Measurements from ENCODE around the gene ATR.
A peak's percentile ranks its signal among the peaks of the same experiment; 100 is the strongest.

The ATR gene

DNA sequence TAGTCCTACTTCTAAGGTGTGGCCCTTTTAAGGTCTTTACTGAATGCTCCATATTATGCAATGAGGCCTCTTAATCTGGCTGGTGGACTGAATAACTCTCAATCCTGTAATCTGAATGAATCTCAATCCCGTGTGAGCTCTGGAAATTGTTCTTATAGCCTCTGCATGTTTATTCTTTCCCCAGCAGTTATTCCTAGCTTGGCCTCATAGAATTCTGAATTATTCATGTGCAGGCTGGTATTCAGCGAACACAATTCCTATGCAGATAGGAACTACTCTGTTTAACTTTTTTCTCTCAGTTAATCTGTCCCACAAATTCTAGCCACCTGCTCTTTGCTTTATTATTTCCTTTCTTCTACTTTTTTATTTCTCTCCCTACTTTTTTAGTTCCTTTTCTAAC lies 86.3 kb downstream of the ATR start:
- no peak overlapping the region for H3K27ac Mint-ChIP-seq
- H3K9me3 Mint-ChIP-seq, result no peaks in the 10 kb centered on the region
- ATAC-seq (replicated peaks) (no peak), DNase-seq (no peak)
- peaks cover 0 to 3% of the 10 kb centered on the region in 2 donors for H3K4me1 Mint-ChIP-seq (ENCODE audit: low read depth in 2 of 2)
- no peaks in the 10 kb centered on the region for H3K27me3 Mint-ChIP-seq
- H3K4me3 Mint-ChIP-seq, result no peak overlapping the region
- peaks cover 63% of the 10 kb centered on the region for H3K36me3 Mint-ChIP-seq (ENCODE audit: insufficient read depth)

DNA sequence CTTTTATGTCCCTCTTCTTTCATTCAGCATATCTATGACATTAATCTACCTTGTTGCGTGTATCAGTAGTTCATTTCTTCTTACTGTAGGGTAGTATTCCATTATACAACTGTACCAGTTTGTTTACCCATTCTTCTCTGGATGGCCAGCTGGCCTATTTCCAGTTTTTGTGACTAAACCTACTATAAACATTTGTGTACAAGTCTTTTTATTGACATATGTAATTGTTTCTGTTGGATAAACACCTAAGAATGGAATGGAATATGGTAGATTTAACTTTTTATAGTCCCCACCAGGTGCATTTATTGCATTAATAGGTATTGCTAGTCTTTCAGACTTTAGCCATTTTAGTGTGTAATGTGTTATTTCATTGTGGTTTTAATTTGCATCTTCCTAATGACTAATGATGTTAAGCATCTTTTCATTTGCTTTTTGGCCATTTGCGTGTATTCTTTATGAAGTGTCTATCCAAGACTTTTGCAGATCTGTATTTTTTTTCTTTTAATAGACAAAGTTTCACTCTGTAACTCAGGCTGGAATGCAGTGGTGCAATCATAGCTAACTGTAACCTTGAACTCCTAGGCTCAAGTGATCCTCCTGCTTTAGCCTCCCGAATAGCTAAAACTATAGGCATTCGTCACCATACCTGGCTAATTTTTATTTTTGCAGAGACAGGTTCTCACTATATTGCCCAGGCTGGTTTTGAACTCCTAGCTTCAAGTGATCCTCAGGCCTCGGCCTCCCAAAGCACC lies 88.8 kb downstream of the ATR start:
- Mint-ChIP-seq H3K36me3 (ENCODE audit: insufficient read depth) (peaks cover 77% of the 10 kb centered on the region), H3K27ac (no peak overlapping the region), H3K9me3 (no peaks in the 10 kb centered on the region), H3K4me1 (ENCODE audit: low read depth in 2 of 2) (peaks cover 0 to 3% of the 10 kb centered on the region in 2 donors), H3K27me3 (no peaks in the 10 kb centered on the region), H3K4me3 (no peak overlapping the region)
- no peak for DNase-seq
- no peak for ATAC-seq (replicated peaks)

DNA sequence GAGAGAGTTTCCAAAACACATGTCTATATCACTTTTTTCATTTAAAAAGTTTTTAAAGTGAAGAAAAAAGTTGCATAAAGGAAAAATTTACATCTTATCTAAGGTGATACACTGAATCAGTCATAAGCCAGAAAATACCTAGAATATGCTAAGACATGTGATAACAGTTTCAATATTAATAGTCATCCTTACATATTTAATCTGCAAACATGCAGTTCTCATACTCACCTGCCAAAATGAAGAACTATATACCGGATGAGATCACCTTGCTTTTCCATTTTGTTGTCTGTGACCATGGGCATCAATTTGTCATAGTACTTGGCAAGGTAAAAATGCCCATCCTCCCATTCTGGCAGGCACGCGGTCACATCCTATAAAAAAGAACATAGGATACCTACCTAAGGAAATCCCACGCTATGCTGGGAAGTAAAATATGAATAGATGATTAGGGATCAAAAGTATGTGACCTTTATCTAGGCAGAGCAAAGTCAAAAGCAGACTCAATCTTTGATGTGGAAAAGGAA lies 93.6 kb downstream of the ATR start:
- no peaks in the 10 kb centered on the region for H3K27me3 Mint-ChIP-seq
- peaks cover 0 to 3% of the 10 kb centered on the region in 2 donors for H3K4me1 Mint-ChIP-seq (ENCODE audit: low read depth in 2 of 2)
- no peaks in the 10 kb centered on the region for H3K9me3 Mint-ChIP-seq
- H3K27ac Mint-ChIP-seq, result no peak overlapping the region
- ATAC-seq (replicated peaks) (no peak), DNase-seq (no peak)
- H3K4me3 Mint-ChIP-seq, result no peak overlapping the region
- H3K36me3 Mint-ChIP-seq (ENCODE audit: insufficient read depth), result peaks cover 49% of the 10 kb centered on the region

DNA sequence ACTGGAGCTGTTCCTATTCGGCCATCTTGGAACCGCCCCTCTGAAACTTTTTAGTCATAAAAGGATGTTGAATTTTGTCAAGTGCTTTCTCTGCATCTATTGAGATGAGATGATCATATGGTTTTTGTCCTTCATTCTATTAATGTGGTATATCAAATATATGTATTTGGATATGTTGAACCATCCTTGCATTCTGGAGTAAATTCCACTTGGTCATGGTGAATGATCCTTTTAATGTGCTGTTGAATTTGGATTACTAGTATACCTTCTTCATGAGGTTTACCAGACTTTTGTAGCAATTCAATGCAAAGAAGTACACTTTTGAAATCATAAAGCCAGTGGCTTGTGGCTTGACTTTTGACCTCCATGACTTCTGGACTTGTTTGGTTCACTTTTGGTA lies 97.3 kb downstream of the ATR start:
- no peak for ATAC-seq (replicated peaks)
- H3K36me3 Mint-ChIP-seq (ENCODE audit: insufficient read depth), result peaks cover 31% of the 10 kb centered on the region
- H3K4me1 Mint-ChIP-seq (ENCODE audit: low read depth in 2 of 2), result peaks cover 0 to 3% of the 10 kb centered on the region in 2 donors
- no peak overlapping the region for H3K4me3 Mint-ChIP-seq
- no peak for DNase-seq
- no peak overlapping the region for H3K27ac Mint-ChIP-seq
- H3K27me3 Mint-ChIP-seq, result no peaks in the 10 kb centered on the region
- no peaks in the 10 kb centered on the region for H3K9me3 Mint-ChIP-seq

DNA sequence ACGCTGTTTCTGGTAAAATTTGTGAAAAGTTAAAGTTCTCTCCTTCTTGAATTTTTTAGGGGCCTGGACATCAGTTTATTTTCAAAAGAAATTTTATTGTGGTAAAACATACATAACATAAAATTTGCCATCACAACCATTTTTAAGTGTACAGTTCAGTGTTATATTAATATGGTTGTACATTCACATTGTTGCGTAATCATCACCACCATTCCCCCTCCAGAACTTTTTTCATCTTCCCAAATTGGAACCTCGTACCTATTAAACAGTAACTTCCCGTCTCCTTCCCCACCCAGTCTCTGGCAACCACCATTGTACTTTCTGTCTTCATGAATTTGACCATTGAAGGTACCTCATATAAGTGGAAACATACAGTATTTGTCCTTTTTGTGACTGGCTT lies 107.7 kb downstream of the ATR start:
- Mint-ChIP-seq H3K27ac (no peak overlapping the region), H3K27me3 (no peaks in the 10 kb centered on the region), H3K36me3 (ENCODE audit: insufficient read depth) (peaks cover 6% of the 10 kb centered on the region), H3K9me3 (no peaks in the 10 kb centered on the region), H3K4me1 (ENCODE audit: low read depth in 2 of 2) (no peaks in the 10 kb centered on the region), H3K4me3 (no peak overlapping the region)
- DNase-seq, result no peak
- no peak for ATAC-seq (replicated peaks)

DNA sequence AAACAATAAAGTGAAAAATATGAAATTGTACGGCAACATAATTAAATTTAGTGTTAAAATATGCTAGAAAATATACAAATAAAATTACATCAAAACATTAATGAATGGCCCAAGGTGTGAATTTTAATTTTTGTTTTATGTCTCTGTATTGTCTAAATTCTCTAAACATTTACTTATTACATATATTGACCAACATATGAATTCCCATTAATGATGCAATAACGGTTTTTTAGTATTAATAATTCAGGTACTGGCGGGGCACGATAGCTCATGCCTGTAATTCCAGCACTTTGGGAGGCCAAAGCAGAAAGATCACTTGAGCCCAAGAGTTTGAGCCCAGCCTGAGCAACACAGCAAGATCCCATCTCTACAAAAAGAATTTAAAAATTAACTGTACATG lies 110.1 kb downstream of the ATR start:
- DNase-seq, result no peak
- no peak for ATAC-seq (replicated peaks)
- Mint-ChIP-seq H3K4me3 (no peak overlapping the region), H3K36me3 (ENCODE audit: insufficient read depth) (peaks cover 12% of the 10 kb centered on the region), H3K9me3 (no peaks in the 10 kb centered on the region), H3K27me3 (no peaks in the 10 kb centered on the region), H3K4me1 (ENCODE audit: low read depth in 2 of 2) (no peaks in the 10 kb centered on the region), H3K27ac (no peak overlapping the region)

DNA sequence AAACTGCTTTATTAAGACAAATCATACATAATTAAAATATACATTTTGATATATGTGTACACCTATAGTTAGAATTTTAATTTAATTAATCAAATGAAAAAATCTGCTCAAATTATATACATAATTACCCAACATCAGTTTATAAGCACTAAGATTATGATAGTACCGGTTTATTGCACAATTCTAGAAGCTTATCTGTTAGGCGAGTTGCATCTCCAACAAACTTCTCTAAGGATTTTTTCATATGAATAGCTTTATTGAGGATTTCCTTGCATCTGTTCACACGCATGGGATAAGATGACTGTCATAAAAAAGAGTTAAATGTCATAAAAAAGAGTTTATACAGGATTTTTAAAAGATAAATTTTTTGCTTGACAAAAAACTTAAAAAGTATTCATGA lies 110.8 kb downstream of the ATR start:
- no peak overlapping the region for H3K27ac Mint-ChIP-seq
- H3K4me1 Mint-ChIP-seq (ENCODE audit: low read depth in 2 of 2), result no peaks in the 10 kb centered on the region
- no peaks in the 10 kb centered on the region for H3K27me3 Mint-ChIP-seq
- no peak for ATAC-seq (replicated peaks)
- no peak overlapping the region for H3K4me3 Mint-ChIP-seq
- H3K36me3 Mint-ChIP-seq (ENCODE audit: insufficient read depth), result peaks cover 8% of the 10 kb centered on the region
- no peak for DNase-seq
- no peaks in the 10 kb centered on the region for H3K9me3 Mint-ChIP-seq

DNA sequence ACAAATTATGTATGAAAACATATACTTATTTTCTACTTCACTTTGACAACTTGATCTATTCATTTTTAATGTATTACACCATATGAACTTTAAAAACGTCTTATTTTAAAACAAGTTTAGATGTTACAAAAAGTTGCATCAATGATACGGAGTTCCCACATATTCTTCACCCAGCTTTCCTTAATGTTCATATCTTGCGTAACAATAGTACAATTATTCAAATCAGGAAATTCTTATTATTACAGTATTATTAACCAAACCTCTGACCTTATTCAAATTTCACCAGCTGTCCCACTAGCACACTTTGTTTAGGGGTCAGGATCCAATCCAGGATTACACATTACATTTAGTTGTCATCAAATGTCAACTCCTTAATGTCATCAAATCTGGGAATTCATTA lies 117.8 kb downstream of the ATR start:
- Mint-ChIP-seq H3K9me3 (no peaks in the 10 kb centered on the region), H3K36me3 (ENCODE audit: insufficient read depth) (peaks cover 21% of the 10 kb centered on the region), H3K27ac (no peak overlapping the region), H3K27me3 (no peaks in the 10 kb centered on the region), H3K4me3 (no peak overlapping the region), H3K4me1 (ENCODE audit: low read depth in 2 of 2) (no peaks in the 10 kb centered on the region)
- no peak for ATAC-seq (replicated peaks)
- DNase-seq, result no peak

DNA sequence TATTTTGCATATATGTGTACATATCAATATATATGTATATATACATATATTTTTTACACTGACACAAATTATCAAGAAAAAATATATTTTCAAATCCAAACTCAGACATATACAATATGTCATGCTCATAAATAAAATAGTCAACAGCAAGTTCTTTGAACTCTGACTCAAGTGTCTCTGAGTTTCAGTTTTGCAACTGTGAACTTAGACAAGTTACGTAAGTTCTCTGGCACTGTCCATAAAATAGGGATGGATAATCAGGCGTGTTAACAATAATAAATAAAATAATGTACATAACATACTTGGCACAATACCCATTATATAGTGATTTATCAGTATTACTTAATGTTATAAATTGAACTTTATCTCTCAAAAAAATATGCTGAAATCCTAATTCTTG lies 118.6 kb downstream of the ATR start:
- ATAC-seq (replicated peaks) (no peak), DNase-seq (no peak)
- no peaks in the 10 kb centered on the region for H3K4me1 Mint-ChIP-seq (ENCODE audit: low read depth in 2 of 2)
- no peak overlapping the region for H3K4me3 Mint-ChIP-seq
- H3K27ac Mint-ChIP-seq, result no peak overlapping the region
- no peaks in the 10 kb centered on the region for H3K9me3 Mint-ChIP-seq
- H3K36me3 Mint-ChIP-seq (ENCODE audit: insufficient read depth), result peaks cover 19% of the 10 kb centered on the region
- H3K27me3 Mint-ChIP-seq, result no peaks in the 10 kb centered on the region

DNA sequence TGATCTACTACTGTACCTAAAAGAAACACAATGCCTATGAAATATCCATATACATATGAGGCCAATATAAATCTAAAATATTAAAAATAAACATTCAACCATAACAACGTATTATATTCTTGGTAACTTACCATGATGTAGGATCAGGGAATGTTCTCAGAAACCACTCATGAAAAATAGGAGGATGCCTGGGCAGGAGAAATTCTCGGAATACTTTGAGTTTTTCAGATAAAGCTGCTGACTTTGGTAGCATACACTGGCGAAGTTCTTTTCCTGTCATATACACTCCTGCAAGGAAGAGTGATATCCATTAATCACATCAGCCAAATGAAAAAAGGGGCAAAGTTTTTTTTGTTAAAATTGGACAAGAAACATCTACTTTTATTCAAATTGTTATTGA lies 119.4 kb downstream of the ATR start:
- Mint-ChIP-seq H3K4me3 (no peak overlapping the region), H3K27ac (no peak overlapping the region), H3K9me3 (no peaks in the 10 kb centered on the region), H3K27me3 (no peaks in the 10 kb centered on the region), H3K36me3 (ENCODE audit: insufficient read depth) (peaks cover 21% of the 10 kb centered on the region), H3K4me1 (ENCODE audit: low read depth in 2 of 2) (no peaks in the 10 kb centered on the region)
- DNase-seq (no peak), ATAC-seq (replicated peaks) (no peak)

DNA sequence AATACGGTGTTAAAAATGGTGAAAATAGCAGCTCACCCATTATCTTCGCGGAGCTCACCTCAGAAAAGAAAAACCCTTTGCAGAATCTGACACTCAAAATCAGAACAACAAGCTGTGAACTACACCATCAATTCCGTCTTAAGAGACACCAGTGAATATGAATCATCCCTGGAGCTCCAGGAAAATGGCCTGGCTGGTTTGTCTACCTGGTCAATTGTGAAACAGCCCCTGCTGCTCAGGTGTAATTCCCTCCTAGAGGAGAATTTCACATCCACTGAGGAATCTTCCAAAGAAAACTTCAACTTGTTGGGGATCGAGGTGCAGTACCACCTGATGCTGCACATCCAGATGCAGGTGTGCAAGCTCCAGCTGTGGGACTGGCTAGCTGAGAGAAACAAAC lies 127.7 kb downstream of the ATR start:
- Mint-ChIP-seq H3K4me1 (ENCODE audit: low read depth in 2 of 2) (peaks cover 9 to 20% of the 10 kb centered on the region in 2 donors), H3K9me3 (no peaks in the 10 kb centered on the region), H3K4me3 (no peak overlapping the region), H3K27ac (no peak overlapping the region), H3K36me3 (ENCODE audit: insufficient read depth) (peaks cover 26% of the 10 kb centered on the region), H3K27me3 (no peaks in the 10 kb centered on the region)
- no peak for DNase-seq
- no peak for ATAC-seq (replicated peaks)

DNA sequence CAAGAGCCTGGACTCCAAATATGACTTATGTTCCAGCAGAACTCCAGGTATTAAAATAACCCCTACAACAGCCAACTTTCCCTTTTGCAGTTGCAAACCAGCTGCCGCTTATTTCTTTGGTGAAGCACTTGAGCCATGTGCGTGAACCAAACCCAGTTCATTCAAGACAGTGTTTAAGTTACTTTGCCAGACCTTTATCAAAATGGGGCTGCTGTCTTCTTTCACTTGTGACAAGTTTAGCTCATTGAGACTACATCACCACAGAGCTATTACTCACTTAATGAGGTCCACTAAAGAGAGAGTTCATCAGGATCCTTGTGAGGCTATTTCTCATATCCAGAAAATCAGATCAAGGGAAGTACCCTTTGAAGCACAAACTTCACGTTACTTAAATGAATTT lies 128.3 kb downstream of the ATR start:
- peaks cover 26% of the 10 kb centered on the region for H3K36me3 Mint-ChIP-seq (ENCODE audit: insufficient read depth)
- no peak for DNase-seq
- ATAC-seq (replicated peaks), result no peak
- no peak overlapping the region for H3K27ac Mint-ChIP-seq
- H3K4me1 Mint-ChIP-seq (ENCODE audit: low read depth in 2 of 2), result peaks cover 16 to 27% of the 10 kb centered on the region in 2 donors
- no peaks in the 10 kb centered on the region for H3K9me3 Mint-ChIP-seq
- H3K4me3 Mint-ChIP-seq, result no peak overlapping the region
- H3K27me3 Mint-ChIP-seq, result no peaks in the 10 kb centered on the region

DNA sequence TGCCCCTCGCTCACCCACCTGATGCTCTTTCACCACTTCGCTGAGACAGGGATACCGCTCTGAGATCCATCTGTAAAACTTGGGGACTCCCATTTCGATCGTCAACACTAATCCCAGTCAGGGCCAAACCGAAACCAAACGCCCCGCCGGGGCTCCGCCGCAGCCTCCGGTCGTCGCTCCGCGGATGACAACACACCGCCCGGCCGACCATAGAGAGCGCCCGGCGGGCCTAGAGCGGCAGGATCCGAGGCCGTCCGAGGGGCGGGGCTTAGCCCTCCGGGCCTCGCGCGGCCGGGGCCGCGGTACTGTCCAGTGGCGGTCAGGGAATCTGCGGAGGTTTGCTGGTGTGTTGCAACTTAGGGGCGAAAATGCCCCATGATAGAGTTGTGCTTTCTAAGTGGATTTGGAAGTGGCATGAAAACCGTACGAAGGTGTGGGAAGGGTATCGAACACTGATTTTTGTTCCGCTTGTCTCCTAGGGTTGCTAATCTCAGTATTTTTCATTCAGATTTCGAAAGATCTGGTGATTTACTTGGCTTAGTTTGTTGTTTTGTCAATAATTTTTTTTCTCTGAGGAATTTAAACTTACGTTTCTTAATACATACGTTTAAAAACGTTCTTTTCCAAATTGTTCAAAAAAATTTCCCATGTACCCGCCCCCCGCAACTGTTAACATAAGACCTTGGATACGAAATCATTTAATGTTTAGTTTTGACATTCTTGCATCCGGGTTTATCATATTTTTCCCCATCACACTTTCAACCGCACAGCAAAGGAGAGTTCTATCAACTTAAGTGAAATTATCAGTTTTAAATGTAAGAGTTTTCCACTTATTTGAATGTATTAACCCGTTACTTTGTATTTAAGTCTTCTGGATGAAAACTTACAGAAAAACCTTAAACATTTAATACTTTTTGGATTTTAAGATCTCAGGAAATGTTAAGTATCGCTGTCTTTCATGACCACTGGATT lies 130.4 kb downstream of the ATR start, which contains the start of gene XRN1:
Gene XRN1, minus strand, starts transcription at position 186 of the 972 bp plus-strand sequence. Its CDS starts 93 bp downstream, at position 93.
- peak within 1 kb of the TSS; percentile 99 to 100 for H3K27ac Mint-ChIP-seq
- DNase-seq, result peak; percentile 95 to 97 (median 96)
- no peaks in the 10 kb centered on the region for H3K9me3 Mint-ChIP-seq
- H3K4me1 Mint-ChIP-seq (ENCODE audit: low read depth in 2 of 2), result peaks cover 27 to 39% of the 10 kb centered on the region in 2 donors
- H3K27me3 Mint-ChIP-seq, result no peaks in the 10 kb centered on the region
- peak within 1 kb of the TSS; percentile 97 to 98 for H3K4me3 Mint-ChIP-seq
- ATAC-seq (replicated peaks), result peak; percentile 95
- peaks cover 30% of the 10 kb centered on the region for H3K36me3 Mint-ChIP-seq (ENCODE audit: insufficient read depth)

Data from effector memory CD8-positive, alpha-beta T cell (primary cell).